NCI-H2196 (cell line): Measurements from ENCODE around the gene ACADSB.

Experiments
- DNase-seq: peaks from one replicate; lab custom pipeline; 2025; ENCODE audit not compliant: unreplicated experiment; lab: John Stamatoyannopoulos, UW

The ACADSB gene

DNA sequence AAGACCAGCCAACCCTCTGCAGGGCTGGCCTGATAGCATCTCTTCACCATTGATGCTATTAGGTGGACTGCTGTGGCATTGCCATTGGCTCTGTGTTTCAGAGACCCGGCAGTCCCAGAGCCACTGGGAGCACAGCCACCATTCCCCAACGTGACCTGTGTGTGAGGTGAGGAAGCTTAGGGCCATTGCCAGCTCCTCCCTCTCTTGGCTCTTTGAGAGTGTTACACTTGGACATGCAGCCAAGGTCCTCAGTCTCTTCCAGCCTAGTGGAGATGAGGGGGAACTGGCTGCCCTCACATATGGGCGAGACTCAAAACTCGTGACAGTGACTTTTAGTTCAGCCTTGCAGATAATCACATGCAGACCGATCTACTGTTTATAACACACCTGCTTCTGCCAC, 87.6 kb downstream of the ACADSB start:
- no peak for DNase-seq

DNA sequence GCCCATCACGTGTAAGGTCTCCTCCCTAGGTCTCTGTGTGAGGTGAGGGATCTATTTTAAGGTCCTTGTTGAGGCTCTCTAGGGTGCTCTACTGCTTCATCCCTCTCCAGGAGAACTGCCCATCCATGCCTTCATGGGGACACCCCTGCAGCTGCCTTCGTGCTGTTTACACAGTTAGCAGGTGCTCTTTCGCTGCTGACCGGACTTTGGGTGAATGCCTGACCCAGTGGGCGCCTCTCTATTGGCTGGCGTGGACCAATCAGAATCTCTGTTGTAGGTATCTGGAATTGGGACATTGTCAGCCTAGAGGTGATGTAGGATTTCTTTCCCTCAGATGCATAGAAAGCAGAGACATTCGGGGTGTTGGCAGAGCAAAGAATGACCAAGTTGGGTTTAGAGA, 88.2 kb downstream of the ACADSB start:
- DNase-seq, result peak; percentile 4

DNA sequence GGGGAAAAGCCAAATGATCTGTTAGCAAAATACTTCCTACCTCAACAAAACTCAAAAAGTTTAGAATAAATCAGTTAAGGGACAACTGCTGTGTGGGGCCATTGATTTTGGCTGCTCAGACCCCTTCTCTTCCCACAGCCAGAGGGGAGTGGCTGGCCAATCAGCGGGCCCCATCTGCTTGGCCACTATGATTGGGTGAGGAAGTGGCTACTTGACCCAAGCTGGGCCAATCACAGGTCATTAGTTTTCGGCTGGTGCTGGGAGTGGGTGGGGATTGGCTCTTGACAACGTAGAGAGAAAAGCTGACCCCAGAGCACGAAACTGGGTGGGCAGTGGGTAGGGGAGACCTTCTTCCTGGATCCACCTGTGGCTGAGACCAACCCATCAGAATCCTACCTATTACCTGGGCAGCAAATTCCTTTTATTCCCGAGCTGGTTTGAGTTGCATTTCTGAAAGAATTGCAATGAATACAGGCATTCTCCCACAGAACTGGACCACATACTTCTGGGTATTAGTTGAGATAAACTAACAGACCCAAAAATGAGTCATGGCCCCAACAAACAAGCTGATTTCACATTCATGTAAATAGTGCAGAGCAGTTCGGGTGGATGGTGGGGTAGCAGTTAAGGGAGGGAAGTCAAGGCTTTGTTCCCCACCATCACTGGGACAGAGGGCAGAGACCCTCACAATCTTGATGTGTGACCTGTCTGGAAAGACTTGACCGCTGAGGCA, 91.4 kb downstream of the ACADSB start:
- DNase-seq, result no peak

DNA sequence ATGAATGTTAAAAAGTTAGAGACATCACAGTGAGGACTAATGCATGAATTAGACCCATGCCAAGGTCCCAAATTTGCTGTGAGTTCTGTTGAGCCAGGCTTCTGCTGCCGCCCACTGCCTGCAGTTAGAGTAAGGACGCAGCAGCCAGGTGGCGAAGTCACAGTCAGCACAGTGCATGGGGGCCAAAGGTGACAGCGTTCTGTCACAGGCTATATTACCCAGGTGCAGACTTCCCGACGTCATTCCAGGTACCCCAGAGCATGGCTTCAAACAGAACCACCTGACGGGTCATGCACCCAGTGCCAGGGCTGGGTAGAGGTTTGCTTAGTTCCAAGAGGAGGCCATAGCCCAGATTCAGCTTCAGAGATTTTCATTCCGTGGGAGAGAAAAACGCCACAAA, 93.1 kb downstream of the ACADSB start:
- DNase-seq, result no peak

DNA sequence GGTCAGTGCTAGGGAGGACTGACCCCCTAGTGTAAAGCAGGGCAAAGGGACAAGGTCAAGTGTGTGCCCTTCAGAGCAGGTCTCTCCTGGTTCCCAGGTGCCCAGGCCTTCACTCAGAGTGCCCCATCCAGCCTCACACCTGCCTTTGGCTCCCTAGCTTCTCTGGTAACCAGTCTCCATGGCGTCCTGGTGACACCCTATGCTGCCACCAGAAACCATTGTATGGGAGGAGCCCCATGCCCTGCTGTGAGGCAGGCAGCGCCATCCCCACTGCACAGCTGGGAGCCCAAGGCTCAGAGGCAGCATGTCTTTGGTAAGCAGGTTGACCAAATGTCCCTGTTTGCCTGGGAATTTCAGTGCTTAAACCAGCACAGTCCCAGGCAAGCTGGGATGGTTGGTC, 93.9 kb downstream of the ACADSB start:
- peak; percentile 17 for DNase-seq

DNA sequence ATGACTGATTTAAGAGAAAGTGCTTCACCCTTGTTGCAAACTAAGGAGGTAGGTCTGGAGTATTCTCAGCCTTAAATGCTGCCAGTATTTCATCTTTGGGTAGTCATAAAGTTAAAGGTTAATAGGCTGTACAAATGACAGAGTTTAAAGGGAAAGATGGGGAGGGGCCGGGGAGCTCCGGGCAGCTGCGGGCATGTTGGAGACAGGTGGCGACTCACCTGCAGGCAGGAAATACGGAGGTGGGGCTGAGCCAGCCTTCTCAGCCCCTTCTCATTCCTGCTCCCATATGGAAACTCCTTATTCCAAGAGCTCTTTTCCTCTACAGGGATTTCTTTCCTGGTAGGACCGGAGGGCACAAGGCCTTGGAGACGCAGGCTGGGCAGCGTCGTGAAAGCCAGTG, 95.1 kb downstream of the ACADSB start:
- no peak for DNase-seq
